Transverse colon (tissue), 4 donors: ENCODE measurements around the gene PROK2. TPM values are rescaled to one million over a fixed set of nuclear protein-coding genes. Genes with fewer than 3 reads are reported as not detected.

Experiments used
- DNase-seq: peaks from one replicate; pipeline ENCODE4 v3.0.0-alpha.2; 2019
- H3K27ac ChIP-seq, 4 donors: fragments of 200-600 bp; sonication (generic); 2 replicates each; pipeline ENCODE4 v1.5.1; 2016 to 2018; ENCODE audit warnings: inconsistent platforms in 4 of 4
- H3K27me3 ChIP-seq: fragments of 200-600 bp; sonication (generic); 2 replicates; pipeline ENCODE4 v1.5.1; 2017; ENCODE audit warnings: inconsistent platforms
- H3K36me3 ChIP-seq, 4 donors: fragments of 200-600 bp; sonication (generic); 2 replicates each; pipeline ENCODE4 v1.5.1; 2017 to 2019; ENCODE audit warnings: inconsistent platforms in 4 of 4
- H3K4me1 ChIP-seq, 4 donors: fragments of 200-600 bp; sonication (generic); 2 replicates each; pipeline ENCODE4 v1.5.1; 2017 to 2020; ENCODE audit warnings: inconsistent platforms in 4 of 4
- H3K4me3 ChIP-seq, 4 donors: fragments of 200-600 bp; sonication (generic); 1 replicate in 1 of 4; 2 replicates in 3 of 4; pipeline versions ENCODE4 v1.5.1 to v1.6.1; 2017 to 2019; ENCODE audit warnings: inconsistent platforms in 4 of 4
- H3K9me3 ChIP-seq, 2 donors: fragments of 200-600 bp; sonication (generic); 2 replicates each; pipeline ENCODE4 v1.5.1; 2017 to 2019; ENCODE audit warnings: inconsistent platforms in 2 of 2
- CTCF ChIP-seq, 5 experiments: fragments of 200-600 bp in 3 of 5; fragments of 450-650 bp in 2 of 5; sonication (generic) in 3 of 5; IDR thresholded peaks; 1 replicate in 2 of 5; 2 replicates in 3 of 5; pipeline ENCODE4 v1.5.1; 2016 to 2017; ENCODE audit warnings: antibody characterized with exemption in 5 of 5, inconsistent platforms in 3 of 5, mild to moderate bottlenecking in 2 of 5, moderate library complexity in 1 of 5
- EP300 ChIP-seq: sonication (generic); formaldehyde crosslinking; IDR thresholded peaks from one replicate; pipeline ENCODE4 v1.6.1; 2017; ENCODE audit warnings: antibody characterized with exemption, low read depth
- POLR2A ChIP-seq: fragments of 450-650 bp; IDR thresholded peaks from one replicate; pipeline ENCODE4 v1.6.1; 2016; ENCODE audit warnings: antibody characterized with exemption, mild to moderate bottlenecking, moderate library complexity
- POLR2AphosphoS5 ChIP-seq, 3 donors: sonication (generic); formaldehyde crosslinking; IDR thresholded peaks; one replicate each; pipeline ENCODE4 v1.6.1; 2016; ENCODE audit warnings: antibody characterized with exemption in 3 of 3
- WGBS, 2 donors: methylation state at CpG; one replicate each; pipeline ENCODE4 v1.1.5; 2018; ENCODE audit warnings: low coverage in 1 of 2; 5-methylcytosine and 5-hydroxymethylcytosine counted together
- in situ Hi-C, 4 donors: fragments of 200-750 bp; cut with MboI; loops; one replicate each; pipeline versions ENCODE4 v1.15.0 to v1.15.1; 2017; ENCODE audit warnings: low sequenced_read_pairs in 3 of 4, low pct_ligation_motif_present in 1 of 4, low pct_unique_long_range_greater_than_20kb in 1 of 4
- intact Hi-C: fragments of 100-400 bp; cut with DNase I; formaldehyde crosslinking; loops from one replicate; pipeline ENCODE4 v1.15.1; 2023; ENCODE audit warnings: low total_unique reads
- total RNA-seq, 4 donors: library from RNA; depleted of rRNA; stranded (reverse); fragments of >200 nt; gene quantifications; one replicate each; pipeline ENCODE4 v1.1.0, GENCODE V29; 2016

Gene PROK2
- total RNA-seq: not detected

GRCh38 chr3:71784914-71785531 is at the start of gene PROK2:
PROK2 (minus strand) TSS chr3:71785148; CDS start chr3:71785052, 96 bp downstream.
- no peak within 1 kb of the TSS for H3K27ac ChIP-seq
- 1% methylated on average over 26 of the region's 89 CpGs; no CpG with 5 or more reads in 1 of the 2 donors for WGBS, 2 donors
- no peak for DNase-seq
- TF ChIP-seq POLR2A (no peak), EP300 (no peak), CTCF (IDR thresholded peaks at IDR 0.05) (no peak), POLR2AphosphoS5 (IDR thresholded peaks at IDR 0.05) (no peak)
- peak within 1 kb of the TSS in 3 of 4 donors; percentile 2 to 50 (median 21) for H3K4me3 ChIP-seq
- peaks cover 3 to 14% (median 10%) of the 10 kb centered on the region in 4 donors for H3K4me1 ChIP-seq
- no peaks in the 10 kb centered on the region for H3K36me3 ChIP-seq
- peaks cover 77% of the 10 kb centered on the region for H3K27me3 ChIP-seq
- in situ Hi-C loops (no loop called here), intact Hi-C loops (no loop called here)
- H3K9me3 ChIP-seq: no peaks in the 10 kb centered on the region

- in situ Hi-C loops: no loop called here
- no peaks in the 10 kb centered on the region for H3K9me3 ChIP-seq
- H3K36me3 ChIP-seq: no peaks in the 10 kb centered on the region
- no peak overlapping the region for H3K4me3 ChIP-seq
- intact Hi-C loops: no loop called here
- no peak overlapping the region for H3K27ac ChIP-seq
- H3K4me1 ChIP-seq: no peaks in the 10 kb centered on the region
- no peak for DNase-seq
- 55 to 59% methylated on average over 2 of the region's 2 CpGs for WGBS, 2 donors
- H3K27me3 ChIP-seq: no peaks in the 10 kb centered on the region
- TF ChIP-seq EP300: no peak
- TF ChIP-seq POLR2A: no peak
- no peak for TF ChIP-seq POLR2AphosphoS5 (IDR thresholded peaks at IDR 0.05)
- no peak for TF ChIP-seq CTCF (IDR thresholded peaks at IDR 0.05)
Observed at GRCh38 chr3:71831599-71831998, 46.7 kb upstream of the PROK2 start.

GRCh38 chr3:71825551-71826283 is 40.8 kb upstream of the PROK2 start:
- no peaks in the 10 kb centered on the region for H3K36me3 ChIP-seq
- TF ChIP-seq POLR2A (no peak), POLR2AphosphoS5 (IDR thresholded peaks at IDR 0.05) (no peak), EP300 (no peak)
- no peak for DNase-seq
- no peak overlapping the region for H3K4me3 ChIP-seq
- in situ Hi-C loops: no loop called here
- intact Hi-C loops: no loop called here
- no peaks in the 10 kb centered on the region for H3K4me1 ChIP-seq
- WGBS, 2 donors: 93% methylated on average over 5 of the region's 5 CpGs; no CpG with 5 or more reads in 1 of the 2 donors
- no peaks in the 10 kb centered on the region for H3K9me3 ChIP-seq
- H3K27ac ChIP-seq: no peak overlapping the region
- H3K27me3 ChIP-seq: no peaks in the 10 kb centered on the region

- no peaks in the 10 kb centered on the region for H3K36me3 ChIP-seq
- no peaks in the 10 kb centered on the region for H3K4me1 ChIP-seq
- no peak overlapping the region for H3K4me3 ChIP-seq
- in situ Hi-C loops (no loop called here), intact Hi-C loops (loop anchor here (5.0 kb wide), 1 partner anchor 1956 kb away; no protein-coding TSS in a partner anchor)
- no peak for TF ChIP-seq POLR2A
- no peak for TF ChIP-seq CTCF (IDR thresholded peaks at IDR 0.05)
- no peak for TF ChIP-seq POLR2AphosphoS5 (IDR thresholded peaks at IDR 0.05)
- TF ChIP-seq EP300: no peak
- H3K27me3 ChIP-seq: no peaks in the 10 kb centered on the region
- WGBS, 2 donors: 77 to 78% methylated on average over 3 of the region's 3 CpGs
- no peak overlapping the region for H3K27ac ChIP-seq
- H3K9me3 ChIP-seq: no peaks in the 10 kb centered on the region
- DNase-seq: no peak
Observed at GRCh38 chr3:71821116-71821515, 36.2 kb upstream of the PROK2 start.
